K562 (cell line): Measurements from ENCODE around the gene RSPRY1. TPM values are rescaled to one million over a fixed set of nuclear protein-coding genes. Genes with fewer than 3 reads are reported as not detected.

Experiments used
- FOXJ2 ChIP-seq: fragments of 200-800 bp; sonication (Bioruptor generic); IDR thresholded peaks from 2 replicates; pipeline ENCODE4 v1.6.1; 2016; ENCODE audit warnings: missing genetic modification characterization, missing compliant biosample characterization
- KLF16 ChIP-seq: IDR thresholded peaks from 2 replicates; pipeline ENCODE4 v1.6.1; 2016; ENCODE audit warnings: antibody characterized with exemption
- MECOM ChIP-seq: fragments of 250-450 bp; sonication (Bioruptor Pico); IDR thresholded peaks from 2 replicates; pipeline ENCODE4 v1.8.0; 2022; ENCODE audit warnings: inconsistent platforms
- NCOA4 ChIP-seq: fragments of 450-650 bp; IDR thresholded peaks from 2 replicates; pipeline ENCODE4 v1.6.1; 2018; ENCODE audit warnings: mild to moderate bottlenecking; ENCODE audit not compliant: partially characterized antibody
- SIRT6 ChIP-seq: IDR thresholded peaks from one replicate; pipeline ENCODE4 v1.6.1; 2012; ENCODE audit warnings: low read depth, mild to moderate bottlenecking, control low read depth, inconsistent platforms, low read length, moderate library complexity
- TEAD1 ChIP-seq, 2 experiments: fragments of 450-650 bp in 1 of 2; sonication (generic) in 1 of 2; formaldehyde crosslinking; IDR thresholded peaks; 2 replicates each; pipeline versions ENCODE4 v1.4.0 to v1.8.0; 2020 to 2022; ENCODE audit warnings: mild to moderate bottlenecking in 2 of 2, missing genetic modification reagents in 1 of 2
- USF2 ChIP-seq: sonication (generic); formaldehyde crosslinking; IDR thresholded peaks from 2 replicates; pipeline ENCODE4 v1.5.0; 2020; ENCODE audit warnings: missing genetic modification reagents
- ZFP36 ChIP-seq: fragments of 150-350 bp; IDR thresholded peaks from 2 replicates; pipeline ENCODE4 v1.6.1; 2018; ENCODE audit warnings: low read length, low read depth; ENCODE audit not compliant: partially characterized antibody
- ZMIZ1 ChIP-seq, 2 experiments: fragments of 150-350 bp in 1 of 2; IDR thresholded peaks; 2 replicates each; pipeline ENCODE4 v1.6.1; 2012 to 2016; ENCODE audit warnings: low read depth in 2 of 2, low read length in 2 of 2, mild to moderate bottlenecking in 1 of 2, moderate library complexity in 1 of 2
- ZNF668 ChIP-seq: fragments of 250-450 bp; sonication (Bioruptor Pico); IDR thresholded peaks from 2 replicates; pipeline ENCODE4 v1.8.0; 2022; ENCODE audit warnings: mild to moderate bottlenecking, inconsistent platforms
- polyA plus RNA-seq, 8 experiments: library from polyadenylated mRNA; depleted of rRNA in 4 of 8; stranded (reverse) in 5 of 8; unstranded in 3 of 8; fragments of >200 nt; fragmentation: Nextera tagmentation in 2 of 8; fragmentation: Illumina TruSeq in 1 of 8; extraction: Ambion mirVana in 2 of 8; extraction: Trizol in 1 of 8; gene quantifications; 2 replicates each; pipeline versions ENCODE4 v1.2.1 to v1.2.3, GENCODE V29; 2011 to 2014; ENCODE audit warnings: inconsistent platforms in 1 of 8, missing spikeins in 1 of 8
- total RNA-seq, 7 experiments: library from RNA; depleted of rRNA in 6 of 7; stranded (reverse); fragments of >200 nt in 6 of 7; fragmentation: Illumina TruSeq in 2 of 7; extraction: Trizol in 2 of 7; gene quantifications; 2 replicates each; pipeline versions ENCODE4 v1.2.1 to v1.2.3, GENCODE V29; 2011 to 2021; ENCODE audit warnings: low replicate concordance in 1 of 7
- TF ChIP-seq, protein P1 (sequence below): fragments of 450-650 bp; IDR thresholded peaks from 2 replicates; pipeline ENCODE4 v1.6.1; 2016; ENCODE audit warnings: mild to moderate bottlenecking

RSPRY1 gene
- total and polyA plus RNA-seq, 9 of the 15 experiments (the other 6 are each of a cell fraction or from before 2014, with no cell fraction given): 10.2 to 27.8 (median 20.8) TPM

DNA sequence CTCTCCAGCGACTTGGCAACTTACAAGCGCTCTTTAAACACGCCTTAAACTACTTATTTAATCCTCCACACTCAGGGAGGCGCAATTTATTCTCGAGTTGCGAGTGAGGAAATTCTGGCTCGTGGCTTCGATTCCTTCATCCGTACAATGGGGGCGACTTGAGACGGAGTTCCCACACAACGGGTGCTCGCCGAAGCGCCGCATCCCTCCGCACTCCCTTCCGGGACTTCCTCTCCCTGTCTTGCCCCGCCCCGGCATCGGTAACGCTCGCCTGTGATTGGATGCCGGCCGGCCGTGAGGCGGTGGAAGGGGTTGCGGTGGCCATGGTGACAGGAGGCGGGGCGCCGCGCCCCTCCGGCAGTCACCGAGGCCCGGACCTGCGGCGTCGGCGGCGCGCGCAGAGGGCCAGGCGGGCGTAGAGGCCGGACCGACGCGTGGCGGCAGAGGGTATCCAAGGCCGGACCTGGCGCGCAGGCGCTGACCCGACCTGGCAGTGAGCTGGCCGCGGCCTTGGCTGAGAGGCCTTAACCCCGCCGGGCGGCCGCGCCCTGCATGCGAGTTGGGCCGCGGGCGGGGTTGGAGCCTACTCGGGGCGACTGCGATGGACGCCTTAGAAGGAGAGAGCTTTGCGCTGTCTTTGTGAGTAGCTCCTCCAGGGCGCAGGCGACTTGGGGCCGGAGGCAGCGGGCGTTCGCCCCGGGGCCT is 58.8 kb downstream of the RSPRY1 start, which contains the start of gene ARL2BP (continued):
- TF ChIP-seq ZMIZ1 (IDR thresholded peaks at IDR 0.05; ENCODE audit: low read depth in 2 of 2, low read length in 2 of 2) (no peak), SIRT6 (no peak), KLF16 (no peak), NCOA4 (no peak), ZFP36 (no peak), MECOM (no peak), TEAD1 (CRISPR knock-in tag; IDR thresholded peaks at IDR 0.05) (peak; percentile 27 to 59; a peak in 1 of 4 replicates), USF2 (no peak), FOXJ2 (tag) (no peak), ZNF668 (CRISPR knock-in tag) (no peak)
- TF ChIP-seq, protein P1, sequence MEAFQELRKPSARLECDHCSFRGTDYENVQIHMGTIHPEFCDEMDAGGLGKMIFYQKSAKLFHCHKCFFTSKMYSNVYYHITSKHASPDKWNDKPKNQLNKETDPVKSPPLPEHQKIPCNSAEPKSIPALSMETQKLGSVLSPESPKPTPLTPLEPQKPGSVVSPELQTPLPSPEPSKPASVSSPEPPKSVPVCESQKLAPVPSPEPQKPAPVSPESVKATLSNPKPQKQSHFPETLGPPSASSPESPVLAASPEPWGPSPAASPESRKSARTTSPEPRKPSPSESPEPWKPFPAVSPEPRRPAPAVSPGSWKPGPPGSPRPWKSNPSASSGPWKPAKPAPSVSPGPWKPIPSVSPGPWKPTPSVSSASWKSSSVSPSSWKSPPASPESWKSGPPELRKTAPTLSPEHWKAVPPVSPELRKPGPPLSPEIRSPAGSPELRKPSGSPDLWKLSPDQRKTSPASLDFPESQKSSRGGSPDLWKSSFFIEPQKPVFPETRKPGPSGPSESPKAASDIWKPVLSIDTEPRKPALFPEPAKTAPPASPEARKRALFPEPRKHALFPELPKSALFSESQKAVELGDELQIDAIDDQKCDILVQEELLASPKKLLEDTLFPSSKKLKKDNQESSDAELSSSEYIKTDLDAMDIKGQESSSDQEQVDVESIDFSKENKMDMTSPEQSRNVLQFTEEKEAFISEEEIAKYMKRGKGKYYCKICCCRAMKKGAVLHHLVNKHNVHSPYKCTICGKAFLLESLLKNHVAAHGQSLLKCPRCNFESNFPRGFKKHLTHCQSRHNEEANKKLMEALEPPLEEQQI: no peak
